G401 (cell line): Measurements from ENCODE around the gene LRRC31. TPM values are rescaled to one million over a fixed set of nuclear protein-coding genes. Genes with fewer than 3 reads are reported as not detected.
A peak's percentile ranks its signal among the peaks of the same experiment; 100 is the strongest.

Experiments
- DNase-seq: peaks from one replicate; pipeline ENCODE4 v3.0.0-alpha.2; 2015; ENCODE audit warnings: low spot score
- in situ Hi-C: cut with HindIII; loops from 2 replicates; pipeline ENCODE4 v1.10.0; 2016; ENCODE audit warnings: low sequenced_read_pairs, mixed read lengths
- total RNA-seq: library from RNA; depleted of rRNA; stranded (reverse); fragments of >200 nt; shearing (Covaris generic); gene quantifications from 2 replicates; pipeline ENCODE4 v1.2.3, GENCODE V29; 2014

LRRC31 gene
- total RNA-seq, 1 experiment from 2014 or later: not detected

GRCh38 chr3:169865176-169865767 lies 4.5 kb downstream of the LRRC31 start:
- in situ Hi-C loops: no loop called here
- DNase-seq: no peak

- no peak for DNase-seq
- in situ Hi-C loops: no loop called here
These were observed 5.5 kb downstream of the LRRC31 start for GRCh38 chr3:169864270-169864669.

- DNase-seq: peak; percentile 57
- in situ Hi-C loops: no loop called here
These were observed 6.3 kb downstream of the LRRC31 start for GRCh38 chr3:169863458-169863899.

- no peak for DNase-seq
- in situ Hi-C loops: no loop called here
These were observed 7.9 kb downstream of the LRRC31 start for GRCh38 chr3:169861871-169862270.

GRCh38 chr3:169857811-169858210 lies 11.9 kb downstream of the LRRC31 start:
- no peak for DNase-seq
- in situ Hi-C loops: no loop called here

- in situ Hi-C loops: no loop called here
- no peak for DNase-seq
These were observed 14.2 kb downstream of the LRRC31 start for GRCh38 chr3:169855514-169855913.

- no peak for DNase-seq
- in situ Hi-C loops: no loop called here
These were observed 19.1 kb downstream of the LRRC31 start for GRCh38 chr3:169850618-169851017.

- DNase-seq: no peak
- in situ Hi-C loops: no loop called here
These were observed 21.0 kb downstream of the LRRC31 start for GRCh38 chr3:169848741-169849140.

GRCh38 chr3:169847896-169848295 lies 21.8 kb downstream of the LRRC31 start:
- no peak for DNase-seq
- in situ Hi-C loops: no loop called here

GRCh38 chr3:169846458-169847193 lies 23.1 kb downstream of the LRRC31 start:
- DNase-seq: no peak
- in situ Hi-C loops: no loop called here

- in situ Hi-C loops: no loop called here
- no peak for DNase-seq
These were observed 26.8 kb downstream of the LRRC31 start for GRCh38 chr3:169842960-169843359.

GRCh38 chr3:169841171-169841570 lies 28.6 kb downstream of the LRRC31 start:
- no peak for DNase-seq
- in situ Hi-C loops: no loop called here

- no peak for DNase-seq
- in situ Hi-C loops: no loop called here
These were observed 31.2 kb downstream of the LRRC31 start for GRCh38 chr3:169838511-169839030.

- in situ Hi-C loops: no loop called here
These were observed 32.8 kb downstream of the LRRC31 start for GRCh38 chr3:169836942-169837275.

GRCh38 chr3:169836078-169836941 lies 33.4 kb downstream of the LRRC31 start:
- no peak for DNase-seq
- in situ Hi-C loops: no loop called here

More at GRCh38 chr3:169836942-169837275, 32.8 kb downstream of the LRRC31 start:
- no peak for DNase-seq

GRCh38 chr3:169835533-169835932 lies 34.2 kb downstream of the LRRC31 start:
- DNase-seq: no peak
- in situ Hi-C loops: no loop called here

GRCh38 chr3:169827712-169828111 lies 42.0 kb downstream of the LRRC31 start:
- no peak for DNase-seq
- in situ Hi-C loops: no loop called here

GRCh38 chr3:169825316-169825715 lies 44.4 kb downstream of the LRRC31 start:
- in situ Hi-C loops: no loop called here
- no peak for DNase-seq

GRCh38 chr3:169822983-169823382 lies 46.8 kb downstream of the LRRC31 start:
- no peak for DNase-seq
- in situ Hi-C loops: no loop called here

GRCh38 chr3:169822540-169822939 lies 47.2 kb downstream of the LRRC31 start:
- in situ Hi-C loops: no loop called here
- DNase-seq: no peak
